Keratinocyte (primary cell): Measurements from ENCODE around the gene TMEM87A. TPM values are rescaled to one million over a fixed set of nuclear protein-coding genes. Genes with fewer than 3 reads are reported as not detected.

Experiments
- DNase-seq: peaks from one replicate; pipeline ENCODE4 v3.0.0-alpha.2; 2011; ENCODE audit warnings: low read depth, missing footprints, low spot score
- FAIRE-seq: peaks from 2 replicates; lab custom pipeline; 2011; peaks lifted over from hg19 to GRCh38; lab: Jason Lieb, UNC
- H2AFZ ChIP-seq: 2 replicates; pipeline ENCODE4 v1.6.0; 2012; ENCODE audit warnings: low read length, control low read depth, inconsistent platforms; ENCODE audit not compliant: control insufficient read depth
- H3K27ac ChIP-seq: 2 replicates; pipeline ENCODE4 v1.5.1; 2011; ENCODE audit warnings: low read length; ENCODE audit not compliant: control insufficient read depth, insufficient read depth
- H3K27me3 ChIP-seq: 3 replicates; pipeline ENCODE4 v1.6.0; 2011; ENCODE audit warnings: low read length; ENCODE audit not compliant: control insufficient read depth, insufficient read depth; ENCODE audit errors: extremely low read depth
- H3K36me3 ChIP-seq, 2 experiments: 2 replicates in 1 of 2; 3 replicates in 1 of 2; pipeline ENCODE4 v1.5.1; 2011; ENCODE audit warnings: low read length in 2 of 2, mild to moderate bottlenecking in 1 of 2; ENCODE audit not compliant: control insufficient read depth in 2 of 2, insufficient read depth in 2 of 2; ENCODE audit errors: extremely low read depth in 1 of 2
- H3K4me1 ChIP-seq: 3 replicates; pipeline ENCODE4 v1.5.1; 2011; ENCODE audit warnings: low read length; ENCODE audit not compliant: control insufficient read depth, insufficient read depth; ENCODE audit errors: extremely low read depth
- H3K4me2 ChIP-seq: 3 replicates; pipeline ENCODE4 v1.6.0; 2011; ENCODE audit warnings: low read depth, low read length; ENCODE audit not compliant: control insufficient read depth, insufficient read depth; ENCODE audit errors: extremely low read depth
- H3K4me3 ChIP-seq, 3 experiments: fragments of 200-600 bp in 1 of 3; sonication (generic) in 1 of 3; 2 replicates in 2 of 3; 3 replicates in 1 of 3; pipeline ENCODE4 v1.5.1; 2011 to 2016; ENCODE audit warnings: low read length in 3 of 3, mild to moderate bottlenecking in 3 of 3, control low read depth in 2 of 3, inconsistent platforms in 1 of 3, low read depth in 1 of 3, mixed read lengths in 1 of 3, mixed run types in 1 of 3, moderate library complexity in 1 of 3; ENCODE audit not compliant: control insufficient read depth in 2 of 3, insufficient read depth in 2 of 3; ENCODE audit errors: extremely low read depth in 1 of 3
- H3K79me2 ChIP-seq: 2 replicates; pipeline ENCODE4 v1.6.0; 2012; ENCODE audit warnings: low read length; ENCODE audit not compliant: control insufficient read depth, insufficient read depth
- H3K9ac ChIP-seq: 3 replicates; pipeline ENCODE4 v1.6.0; 2011; ENCODE audit warnings: low read length; ENCODE audit not compliant: control insufficient read depth, insufficient read depth; ENCODE audit errors: extremely low read depth
- H3K9me1 ChIP-seq: 3 replicates; pipeline ENCODE4 v1.6.0; 2011; ENCODE audit warnings: low read length; ENCODE audit not compliant: control insufficient read depth, insufficient read depth; ENCODE audit errors: extremely low read depth
- H3K9me3 ChIP-seq: 2 replicates; pipeline ENCODE4 v1.5.1; 2012; ENCODE audit warnings: low read depth, low read length; ENCODE audit not compliant: control insufficient read depth
- H4K20me1 ChIP-seq: 3 replicates; pipeline ENCODE4 v1.6.0; 2011; ENCODE audit warnings: low read length; ENCODE audit not compliant: control insufficient read depth, insufficient read depth; ENCODE audit errors: extremely low read depth
- EZH2 ChIP-seq: IDR thresholded peaks from one replicate; pipeline ENCODE4 v1.6.1; 2012; ENCODE audit warnings: inconsistent platforms, mild to moderate bottlenecking, low read length, moderate library complexity
- dilution Hi-C: fragments of 300-500 bp; cut with MboI; formaldehyde crosslinking; loops from one replicate; pipeline ENCODE4 v1.7.0; 2020; ENCODE audit warnings: low sequenced_read_pairs; ENCODE audit not compliant: extremely low pct_ligation_motif_present
- polyA plus RNA-seq, 5 experiments: library from polyadenylated mRNA; depleted of rRNA in 3 of 5; stranded (reverse) in 3 of 5; stranded (forward) in 1 of 5; unstranded in 1 of 5; fragments of >200 nt; gene quantifications; 1 replicate in 1 of 5; 2 replicates in 3 of 5; 3 replicates in 1 of 5; pipeline versions ENCODE4 v1.2.1 to v1.2.3, GENCODE V29; 2011 to 2012; ENCODE audit warnings: missing spikeins in 2 of 5, low read depth in 1 of 5, low replicate concordance in 1 of 5
- TF ChIP-seq, protein P1 (sequence below), 3 experiments: IDR thresholded peaks in 1 of 3; conservative IDR thresholded peaks in 1 of 3; optimal IDR thresholded peaks in 1 of 3; 2 replicates in 2 of 3; 3 replicates in 1 of 3; pipeline versions ENCODE3 to v1.5.1; 2011; ENCODE audit warnings: low read length in 3 of 3, mild to moderate bottlenecking in 3 of 3, moderate library complexity in 2 of 3, control low read depth in 1 of 3, inconsistent platforms in 1 of 3; ENCODE audit not compliant: insufficient read depth in 2 of 3; ENCODE audit errors: extremely low read depth in 1 of 3

Gene TMEM87A
- polyA plus RNA-seq, 1 donor (not counting 4 experiments of a cell fraction or from before 2014, with no cell fraction given) = 43.7 TPM

GRCh38 chr15:42199126-42199525, 74.1 kb downstream of the TMEM87A start:
- no peak overlapping the region for H3K27ac ChIP-seq
- no peaks in the 10 kb centered on the region for H4K20me1 ChIP-seq
- peaks cover 10% of the 10 kb centered on the region for H3K79me2 ChIP-seq
- dilution Hi-C loops = no loop called here
- H3K27me3 ChIP-seq = no peaks in the 10 kb centered on the region
- H3K36me3 ChIP-seq = peaks cover 0 to 1% of the 10 kb centered on the region in 2 experiments
- FAIRE-seq (no peak), DNase-seq (no peak)
- H2AFZ ChIP-seq = no peak overlapping the region
- H3K4me2 ChIP-seq = no peak overlapping the region
- no peak overlapping the region for H3K9ac ChIP-seq
- no peak overlapping the region for H3K4me3 ChIP-seq
- no peaks in the 10 kb centered on the region for H3K4me1 ChIP-seq
- TF ChIP-seq, protein P1, sequence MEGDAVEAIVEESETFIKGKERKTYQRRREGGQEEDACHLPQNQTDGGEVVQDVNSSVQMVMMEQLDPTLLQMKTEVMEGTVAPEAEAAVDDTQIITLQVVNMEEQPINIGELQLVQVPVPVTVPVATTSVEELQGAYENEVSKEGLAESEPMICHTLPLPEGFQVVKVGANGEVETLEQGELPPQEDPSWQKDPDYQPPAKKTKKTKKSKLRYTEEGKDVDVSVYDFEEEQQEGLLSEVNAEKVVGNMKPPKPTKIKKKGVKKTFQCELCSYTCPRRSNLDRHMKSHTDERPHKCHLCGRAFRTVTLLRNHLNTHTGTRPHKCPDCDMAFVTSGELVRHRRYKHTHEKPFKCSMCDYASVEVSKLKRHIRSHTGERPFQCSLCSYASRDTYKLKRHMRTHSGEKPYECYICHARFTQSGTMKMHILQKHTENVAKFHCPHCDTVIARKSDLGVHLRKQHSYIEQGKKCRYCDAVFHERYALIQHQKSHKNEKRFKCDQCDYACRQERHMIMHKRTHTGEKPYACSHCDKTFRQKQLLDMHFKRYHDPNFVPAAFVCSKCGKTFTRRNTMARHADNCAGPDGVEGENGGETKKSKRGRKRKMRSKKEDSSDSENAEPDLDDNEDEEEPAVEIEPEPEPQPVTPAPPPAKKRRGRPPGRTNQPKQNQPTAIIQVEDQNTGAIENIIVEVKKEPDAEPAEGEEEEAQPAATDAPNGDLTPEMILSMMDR (optimal IDR thresholded peaks at IDR 0.05 in 1 of 3, IDR thresholded peaks at IDR 0.05 in 1 of 3, conservative IDR thresholded peaks at IDR 0.05 in 1 of 3; ENCODE audit: extremely low read depth in 1 of 3, insufficient read depth in 2 of 3, low read length in 3 of 3) = no peak
- no peak for TF ChIP-seq EZH2
- H3K9me3 ChIP-seq = no peaks in the 10 kb centered on the region
- H3K9me1 ChIP-seq = no peaks in the 10 kb centered on the region

DNA sequence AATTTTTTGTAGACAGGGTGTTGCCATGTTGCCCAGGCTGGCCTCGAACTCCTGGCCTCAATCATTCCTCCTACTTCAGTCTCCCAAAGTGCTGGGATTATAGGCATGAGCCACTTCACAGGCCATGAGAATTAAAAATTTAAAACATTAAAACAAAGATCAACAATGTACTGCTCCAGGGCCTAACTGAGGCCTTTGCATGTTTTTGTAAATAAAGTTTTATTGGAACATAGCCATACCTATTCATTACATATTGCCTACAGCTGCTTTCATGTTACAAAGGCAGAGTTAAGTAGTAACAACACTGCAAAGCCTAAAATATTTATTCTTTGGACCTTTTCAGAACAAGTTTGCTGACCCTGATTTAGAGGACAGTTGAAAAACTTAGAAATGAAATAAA, 74.7 kb downstream of the TMEM87A start:
- Histone ChIP-seq H3K79me2 (peaks cover 5% of the 10 kb centered on the region), H3K9me1 (no peaks in the 10 kb centered on the region), H3K4me2 (no peak overlapping the region), H3K9me3 (no peaks in the 10 kb centered on the region), H3K4me3 (no peak overlapping the region), H3K9ac (no peak overlapping the region), H3K27me3 (no peaks in the 10 kb centered on the region), H2AFZ (no peak overlapping the region), H3K4me1 (no peaks in the 10 kb centered on the region), H4K20me1 (no peaks in the 10 kb centered on the region), H3K36me3 (peaks cover 0 to 1% of the 10 kb centered on the region in 2 experiments), H3K27ac (no peak overlapping the region)
- TF ChIP-seq, protein P1 (optimal IDR thresholded peaks at IDR 0.05 in 1 of 3, IDR thresholded peaks at IDR 0.05 in 1 of 3, conservative IDR thresholded peaks at IDR 0.05 in 1 of 3; ENCODE audit: extremely low read depth in 1 of 3, insufficient read depth in 2 of 3, low read length in 3 of 3) = no peak
- no peak for TF ChIP-seq EZH2
- DNase-seq = no peak
- no peak for FAIRE-seq
- dilution Hi-C loops = no loop called here
